PFSK-1 (cell line): ENCODE data around the gene MAGI1.

Source experiments
- FOXP2 ChIP-seq: optimal IDR thresholded peaks from 2 replicates; pipeline ENCODE3; 2011; ENCODE audit warnings: borderline replicate concordance, control low read depth, inconsistent platforms; ENCODE audit not compliant: insufficient read depth; ENCODE audit errors: extremely low read length, extremely low read depth
- POLR2AphosphoS5 ChIP-seq: IDR thresholded peaks from 2 replicates; pipeline ENCODE4 v1.6.1; 2012; ENCODE audit warnings: low read depth, mild to moderate bottlenecking, control low read depth, low read length, moderate library complexity
- REST ChIP-seq, 2 experiments: IDR thresholded peaks; 2 replicates each; pipeline versions ENCODE4 v1.6.1 to v1.8.0; 2011 to 2012; ENCODE audit warnings: low read depth in 2 of 2, low read length in 2 of 2, control low read depth in 1 of 2, inconsistent platforms in 1 of 2, mild to moderate bottlenecking in 1 of 2, moderate library complexity in 1 of 2; ENCODE audit not compliant: insufficient read depth in 1 of 2
- SIN3A ChIP-seq: IDR thresholded peaks from 2 replicates; pipeline ENCODE4 v1.6.1; 2012; ENCODE audit warnings: mild to moderate bottlenecking, low read length, moderate library complexity, borderline replicate concordance; ENCODE audit not compliant: insufficient read depth
- TAF1 ChIP-seq: IDR thresholded peaks from 2 replicates; pipeline ENCODE4 v1.6.1; 2012; ENCODE audit warnings: low read length, control low read depth, borderline replicate concordance; ENCODE audit not compliant: insufficient read depth

The MAGI1 gene

GRCh38 chr3:65623362-65623761, 415.4 kb downstream of the MAGI1 start:
- no peak for TF ChIP-seq SIN3A
- no peak for TF ChIP-seq REST (IDR thresholded peaks at IDR 0.05; ENCODE audit: insufficient read depth in 1 of 2, low read depth in 2 of 2, low read length in 2 of 2)
- TF ChIP-seq POLR2AphosphoS5 = no peak
- no peak for TF ChIP-seq FOXP2
- TF ChIP-seq TAF1 = no peak

- TF ChIP-seq REST (IDR thresholded peaks at IDR 0.05; ENCODE audit: insufficient read depth in 1 of 2, low read depth in 2 of 2, low read length in 2 of 2) (no peak), POLR2AphosphoS5 (no peak), TAF1 (no peak), SIN3A (no peak), FOXP2 (no peak)
These were observed 418.8 kb downstream of the MAGI1 start for GRCh38 chr3:65619888-65620287.

- no peak for TF ChIP-seq TAF1
- no peak for TF ChIP-seq SIN3A
- TF ChIP-seq POLR2AphosphoS5 = no peak
- TF ChIP-seq FOXP2 = no peak
- no peak for TF ChIP-seq REST (IDR thresholded peaks at IDR 0.05; ENCODE audit: insufficient read depth in 1 of 2, low read depth in 2 of 2, low read length in 2 of 2)
These were observed 419.3 kb downstream of the MAGI1 start for GRCh38 chr3:65619451-65619881.

GRCh38 chr3:65618599-65618998, 420.1 kb downstream of the MAGI1 start:
- TF ChIP-seq SIN3A (no peak), REST (IDR thresholded peaks at IDR 0.05; ENCODE audit: insufficient read depth in 1 of 2, low read depth in 2 of 2, low read length in 2 of 2) (no peak), POLR2AphosphoS5 (no peak), FOXP2 (no peak), TAF1 (no peak)

GRCh38 chr3:65617787-65618186, 420.9 kb downstream of the MAGI1 start:
- no peak for TF ChIP-seq SIN3A
- TF ChIP-seq FOXP2 = no peak
- no peak for TF ChIP-seq TAF1
- TF ChIP-seq REST (IDR thresholded peaks at IDR 0.05; ENCODE audit: insufficient read depth in 1 of 2, low read depth in 2 of 2, low read length in 2 of 2) = no peak
- TF ChIP-seq POLR2AphosphoS5 = no peak
